ENCODE results near the gene MYO1G. TPM values are rescaled to one million over a fixed set of nuclear protein-coding genes. Genes with fewer than 3 reads are reported as not detected.

The MYO1G gene
- total RNA-seq, 2 experiments from 2014 or later, result 23.6 to 87.3 TPM

DNA sequence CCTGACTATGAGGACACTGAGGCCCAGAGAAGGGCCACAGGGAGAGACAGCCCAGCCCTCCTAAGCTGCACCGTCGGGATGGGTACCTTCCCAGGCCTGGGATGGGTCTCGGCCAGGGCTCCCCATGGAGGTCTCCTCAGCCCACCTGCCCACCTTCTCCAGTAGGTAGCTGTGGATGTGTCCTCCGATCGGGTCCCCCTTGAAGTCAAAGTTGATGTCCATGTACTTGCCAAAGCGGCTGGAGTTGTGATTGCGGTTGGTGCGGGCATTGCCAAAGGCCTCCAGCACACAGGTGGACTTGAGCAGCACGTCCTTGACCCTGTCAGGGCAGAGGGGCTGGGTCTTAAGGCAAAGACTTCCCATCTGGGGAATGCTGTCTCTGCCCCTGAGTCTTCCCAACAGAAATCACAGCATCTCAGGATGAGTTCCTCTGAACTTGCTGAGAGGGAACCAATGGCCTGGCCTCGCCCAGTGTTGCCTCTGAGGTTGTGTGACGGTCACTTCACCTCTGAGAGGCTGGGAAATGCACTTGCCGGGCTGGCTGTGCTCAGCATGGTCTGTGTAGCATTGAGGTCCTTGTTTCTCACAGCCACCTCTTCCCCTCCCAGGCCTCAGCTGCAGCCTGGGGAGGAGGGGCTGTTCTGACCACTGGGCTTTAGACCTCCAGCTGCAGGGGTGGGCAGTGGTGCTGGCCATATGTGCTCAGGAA, 3.3 kb downstream of the MYO1G start:
- Histone ChIP-seq H3K9me2 (ENCODE audit: insufficient read depth, low read length) (no peaks in the 10 kb centered on the region), H3K79me2 (ENCODE audit: insufficient read depth, low read depth, low read length) (peaks cover 12% of the 10 kb centered on the region; the same call in 1 of the 2 replicates), H3K4me2 (ENCODE audit: low read length) (no peak overlapping the region), H3K9me3 (ENCODE audit: low read length) (no peaks in the 10 kb centered on the region), H3K4me3 (ENCODE audit: low read depth, low read length, poor library complexity, severe bottlenecking) (no peak overlapping the region), H4K20me1 (ENCODE audit: insufficient read depth, low read length) (no peaks in the 10 kb centered on the region), H2AFZ (ENCODE audit: low read length) (no peak overlapping the region), H3K36me3 (ENCODE audit: insufficient read depth, low read length) (peaks cover 46% of the 10 kb centered on the region; the same call in 1 of the 2 replicates), H3K4me1 (ENCODE audit: insufficient read depth, low read length, poor library complexity, severe bottlenecking) (peaks cover 46% of the 10 kb centered on the region), H3K27ac (ENCODE audit: low read depth, low read length, poor library complexity, severe bottlenecking) (no peak overlapping the region)
- intact Hi-C loops (cut with micrococcal nuclease; ENCODE audit: unreplicated experiment), result loop anchor here (10.0 kb wide), 1 partner anchor 789 kb away; no protein-coding TSS in a partner anchor
- no TSS peak for BruUV-seq (replicated peaks)
- CTCF ChIA-PET (ENCODE audit: unreplicated experiment), result interaction anchor here (3.0 kb wide), 1 partner anchor 160 kb away, joined by 9 read pairs; no protein-coding TSS in a partner anchor
- DNase-seq (ENCODE audit: low spot score), result no peak
- no peak for TF ChIP-seq EZH2phosphoT487 (IDR thresholded peaks at IDR 0.05; ENCODE audit: borderline replicate concordance, low read depth, low read length)
- TF ChIP-seq, protein P1, sequence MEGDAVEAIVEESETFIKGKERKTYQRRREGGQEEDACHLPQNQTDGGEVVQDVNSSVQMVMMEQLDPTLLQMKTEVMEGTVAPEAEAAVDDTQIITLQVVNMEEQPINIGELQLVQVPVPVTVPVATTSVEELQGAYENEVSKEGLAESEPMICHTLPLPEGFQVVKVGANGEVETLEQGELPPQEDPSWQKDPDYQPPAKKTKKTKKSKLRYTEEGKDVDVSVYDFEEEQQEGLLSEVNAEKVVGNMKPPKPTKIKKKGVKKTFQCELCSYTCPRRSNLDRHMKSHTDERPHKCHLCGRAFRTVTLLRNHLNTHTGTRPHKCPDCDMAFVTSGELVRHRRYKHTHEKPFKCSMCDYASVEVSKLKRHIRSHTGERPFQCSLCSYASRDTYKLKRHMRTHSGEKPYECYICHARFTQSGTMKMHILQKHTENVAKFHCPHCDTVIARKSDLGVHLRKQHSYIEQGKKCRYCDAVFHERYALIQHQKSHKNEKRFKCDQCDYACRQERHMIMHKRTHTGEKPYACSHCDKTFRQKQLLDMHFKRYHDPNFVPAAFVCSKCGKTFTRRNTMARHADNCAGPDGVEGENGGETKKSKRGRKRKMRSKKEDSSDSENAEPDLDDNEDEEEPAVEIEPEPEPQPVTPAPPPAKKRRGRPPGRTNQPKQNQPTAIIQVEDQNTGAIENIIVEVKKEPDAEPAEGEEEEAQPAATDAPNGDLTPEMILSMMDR (conservative IDR thresholded peaks at IDR 0.05; ENCODE audit: low read length), result no peak
- POLR2A ChIA-PET, result interaction anchor here (1.1 to 2.0 kb wide), 2 partner anchors 26 to 29 kb away, joined by 5 to 6 read pairs; no protein-coding TSS in a partner anchor

DNA sequence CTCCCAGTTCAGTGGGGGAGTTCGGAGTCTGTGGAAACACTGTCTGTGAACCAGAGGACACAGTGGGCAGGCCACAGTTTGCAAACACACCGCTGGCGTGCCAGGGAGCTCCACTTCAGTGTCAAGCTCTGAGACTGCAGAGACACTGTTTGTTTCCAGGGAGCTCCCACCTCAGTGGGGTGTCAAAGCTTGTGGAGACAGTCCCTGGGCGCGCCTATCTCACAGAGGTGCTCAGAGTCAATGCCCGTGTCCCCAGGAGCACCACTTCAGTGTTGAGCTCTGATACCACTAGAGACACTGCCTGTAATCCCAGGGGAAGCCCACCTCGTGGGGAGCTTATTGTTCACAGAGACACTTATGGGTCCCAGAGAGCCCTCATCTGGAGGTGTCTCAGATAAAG, 4.3 kb downstream of the MYO1G start:
- no peak for DNase-seq (ENCODE audit: low spot score)
- Histone ChIP-seq H3K4me3 (ENCODE audit: low read depth, low read length, poor library complexity, severe bottlenecking) (no peak overlapping the region), H2AFZ (ENCODE audit: low read length) (no peak overlapping the region), H3K4me1 (ENCODE audit: insufficient read depth, low read length, poor library complexity, severe bottlenecking) (peaks cover 40% of the 10 kb centered on the region), H3K4me2 (ENCODE audit: low read length) (no peak overlapping the region), H3K36me3 (ENCODE audit: insufficient read depth, low read length) (peaks cover 37% of the 10 kb centered on the region; the same call in 1 of the 2 replicates), H3K9me2 (ENCODE audit: insufficient read depth, low read length) (no peaks in the 10 kb centered on the region), H3K27ac (ENCODE audit: low read depth, low read length, poor library complexity, severe bottlenecking) (no peak overlapping the region), H3K79me2 (ENCODE audit: insufficient read depth, low read depth, low read length) (peaks cover 12% of the 10 kb centered on the region; the same call in 1 of the 2 replicates), H4K20me1 (ENCODE audit: insufficient read depth, low read length) (no peaks in the 10 kb centered on the region), H3K9me3 (ENCODE audit: low read length) (no peaks in the 10 kb centered on the region)
- POLR2A ChIA-PET, result interaction anchor here (0.5 to 2.7 kb wide), 5 partner anchors 11 to 162 kb away, joined by 3 to 16 read pairs (median 5); no protein-coding TSS in a partner anchor
- BruUV-seq (replicated peaks), result no TSS peak
- intact Hi-C loops (cut with micrococcal nuclease; ENCODE audit: unreplicated experiment), result loop anchor here (10.0 kb wide), 1 partner anchor 790 kb away; no protein-coding TSS in a partner anchor
- no peak for TF ChIP-seq EZH2phosphoT487 (IDR thresholded peaks at IDR 0.05; ENCODE audit: borderline replicate concordance, low read depth, low read length)
- TF ChIP-seq, protein P1 (conservative IDR thresholded peaks at IDR 0.05; ENCODE audit: low read length), result no peak
- CTCF ChIA-PET (ENCODE audit: unreplicated experiment), result interaction anchor here (0.7 to 3.2 kb wide), 5 partner anchors 24 to 161 kb away, joined by 3 to 17 read pairs (median 6); partner anchors contain the start of gene CCM2

Data from OCI-LY7 (cell line).